Endothelial cell of umbilical vein (primary cell): ENCODE results near the gene R3HDM1. TPM values are rescaled to one million over a fixed set of nuclear protein-coding genes. Genes with fewer than 3 reads are reported as not detected.

Experiments
- BruUV-seq: library from RNA; stranded (reverse); fragments of 400-500 nt; replicated peaks from 2 replicates; lab custom pipeline; 2021; lab: Mats Ljungman, UMichigan
- CTCF ChIA-PET: fragments of 300-600, 350-600 bp; sonication (Branson Sonifier 250); formaldehyde crosslinking; loops from one replicate; lab custom pipeline; 2021; ENCODE audit warnings: antibody characterized with exemption, inconsistent platforms; lab: Charles Lee
- POLR2A ChIA-PET: fragments of 300-600, 350-600 bp; sonication (Branson Sonifier 250); formaldehyde crosslinking; loops from one replicate; lab custom pipeline; 2021; ENCODE audit warnings: antibody characterized with exemption, inconsistent platforms; lab: Charles Lee
- DNase-seq: peaks from one replicate; pipeline ENCODE4 v3.0.0-alpha.2; 2011; ENCODE audit warnings: low read depth, low spot score
- FAIRE-seq: peaks from 2 replicates; lab custom pipeline; 2011; peaks lifted over from hg19 to GRCh38; lab: Jason Lieb, UNC
- H2AFZ ChIP-seq: 2 replicates; pipeline ENCODE4 v1.6.0; 2012; ENCODE audit warnings: low read depth, low read length, control low read depth, inconsistent platforms
- H3K27ac ChIP-seq: 2 replicates; pipeline ENCODE4 v1.5.1; 2011; ENCODE audit warnings: low read depth, mild to moderate bottlenecking, control low read depth, low read length, moderate library complexity; ENCODE audit not compliant: insufficient read depth
- H3K27me3 ChIP-seq, 2 experiments: 2 replicates each; pipeline versions ENCODE4 v1.6.0 to v1.6.1; 2011; ENCODE audit warnings: low read length in 2 of 2, mixed read lengths in 1 of 2; ENCODE audit not compliant: control insufficient read depth in 2 of 2, insufficient read depth in 2 of 2
- H3K36me3 ChIP-seq, 2 experiments: 2 replicates in 1 of 2; 3 replicates in 1 of 2; pipeline ENCODE4 v1.5.1; 2011; ENCODE audit warnings: low read length in 2 of 2, mild to moderate bottlenecking in 1 of 2, moderate library complexity in 1 of 2; ENCODE audit not compliant: control insufficient read depth in 2 of 2, insufficient read depth in 2 of 2; ENCODE audit errors: extremely low read depth in 1 of 2
- H3K4me1 ChIP-seq: 3 replicates; pipeline ENCODE4 v1.5.1; 2011; ENCODE audit warnings: mild to moderate bottlenecking, low read length; ENCODE audit not compliant: control insufficient read depth, insufficient read depth; ENCODE audit errors: extremely low read depth
- H3K4me2 ChIP-seq: 2 replicates; pipeline ENCODE4 v1.6.1; 2011; ENCODE audit warnings: low read length, control low read depth, mixed read lengths; ENCODE audit not compliant: insufficient read depth
- H3K4me3 ChIP-seq, 3 experiments: fragments of 200-600 bp in 1 of 3; sonication (generic), shearing (Covaris generic) in 1 of 3; replicated peaks in 1 of 3; 2 replicates each; pipeline ENCODE4 v1.5.1; 2011 to 2016; ENCODE audit warnings: control low read depth in 3 of 3, low read length in 3 of 3, mild to moderate bottlenecking in 2 of 3, inconsistent platforms in 1 of 3, low read depth in 1 of 3, moderate library complexity in 1 of 3; ENCODE audit not compliant: insufficient read depth in 1 of 3
- H3K79me2 ChIP-seq: 2 replicates; pipeline ENCODE4 v1.6.0; 2012; ENCODE audit warnings: low read length, inconsistent platforms; ENCODE audit not compliant: control insufficient read depth, insufficient read depth
- H3K9ac ChIP-seq: replicated peaks from 2 replicates; pipeline ENCODE3; 2011; ENCODE audit warnings: low read length, control low read depth; ENCODE audit not compliant: insufficient read depth; ENCODE audit errors: extremely low read depth
- H3K9me1 ChIP-seq: replicated peaks from 3 replicates; pipeline ENCODE4 v1.6.0; 2011; ENCODE audit warnings: mild to moderate bottlenecking, low read length; ENCODE audit not compliant: control insufficient read depth, insufficient read depth; ENCODE audit errors: extremely low read depth
- H3K9me3 ChIP-seq: replicated peaks from 2 replicates; pipeline ENCODE4 v1.5.1; 2012; ENCODE audit warnings: low read length, inconsistent platforms; ENCODE audit not compliant: control insufficient read depth, insufficient read depth
- H4K20me1 ChIP-seq: replicated peaks from 2 replicates; pipeline ENCODE3; 2011; ENCODE audit warnings: mild to moderate bottlenecking, low read length; ENCODE audit not compliant: control insufficient read depth, insufficient read depth; ENCODE audit errors: extremely low read depth
- CTCF ChIP-seq, 2 donors: IDR thresholded peaks; 1 replicate in 1 of 2; 2 replicates in 1 of 2; pipeline ENCODE4 v1.5.1; 2011; ENCODE audit warnings: low read length in 2 of 2, mild to moderate bottlenecking in 2 of 2, moderate library complexity in 2 of 2, control low read depth in 1 of 2, inconsistent platforms in 1 of 2, low read depth in 1 of 2; ENCODE audit not compliant: insufficient read depth in 1 of 2; ENCODE audit errors: extremely low read depth in 1 of 2
- EZH2 ChIP-seq: IDR thresholded peaks from 2 replicates; pipeline ENCODE4 v1.6.1; 2012; ENCODE audit warnings: borderline replicate concordance, low read depth, mild to moderate bottlenecking, moderate library complexity, low read length, inconsistent platforms; ENCODE audit not compliant: severe bottlenecking
- FOS ChIP-seq: IDR thresholded peaks from 2 replicates; pipeline ENCODE4 v1.6.1; 2011; ENCODE audit warnings: mild to moderate bottlenecking, low read length, moderate library complexity, borderline replicate concordance; ENCODE audit not compliant: insufficient read depth
- GATA2 ChIP-seq: IDR thresholded peaks from 2 replicates; pipeline ENCODE4 v1.7.0; 2011; ENCODE audit warnings: low read depth, mild to moderate bottlenecking, moderate library complexity, mixed read lengths, low read length; ENCODE audit not compliant: insufficient read length, insufficient read depth
- JUN ChIP-seq: IDR thresholded peaks from 2 replicates; pipeline ENCODE4 v1.6.1; 2011; ENCODE audit warnings: borderline replicate concordance, low read depth; ENCODE audit not compliant: insufficient read length, insufficient read depth
- MAX ChIP-seq: IDR thresholded peaks from 2 replicates; pipeline ENCODE4 v1.6.1; 2011; ENCODE audit not compliant: insufficient read depth, insufficient read length
- MYC ChIP-seq: IDR thresholded peaks from one replicate; pipeline ENCODE4 v1.6.1; 2011; ENCODE audit warnings: mild to moderate bottlenecking, low read depth, low read length
- POLR2A ChIP-seq: IDR thresholded peaks from 2 replicates; pipeline ENCODE4 v1.6.1; 2012; ENCODE audit warnings: low read depth, mild to moderate bottlenecking, control low read depth, low read length
- POLR2AphosphoS5 ChIP-seq: IDR thresholded peaks from 2 replicates; pipeline ENCODE4 v1.6.1; 2012; ENCODE audit warnings: low read depth, mild to moderate bottlenecking, control low read depth, low read length, moderate library complexity; ENCODE audit not compliant: insufficient read depth
- dilution Hi-C: fragments of 300-500 bp; cut with MboI; formaldehyde crosslinking; loops from one replicate; pipeline ENCODE4 v1.15.0; 2019; ENCODE audit warnings: low sequenced_read_pairs; ENCODE audit not compliant: extremely low pct_ligation_motif_present
- intact Hi-C: fragments of 100-400 bp; cut with micrococcal nuclease; formaldehyde crosslinking; loops from one replicate; pipeline ENCODE4 v1.10.0; 2022
- polyA plus RNA-seq, 4 experiments: library from polyadenylated mRNA; depleted of rRNA in 3 of 4; stranded (reverse) in 3 of 4; unstranded in 1 of 4; fragments of >200 nt; gene quantifications; 2 replicates each; pipeline versions ENCODE4 v1.2.1 to v1.2.3, GENCODE V29; 2011 to 2012; ENCODE audit warnings: missing spikeins in 1 of 4
- total RNA-seq: library from RNA; stranded (reverse); gene quantifications from 2 replicates; pipeline ENCODE4 v1.2.3, GENCODE V29; 2021

R3HDM1 gene
- total and polyA plus RNA-seq, 2 donors (not counting 3 experiments of a cell fraction or from before 2014, with no cell fraction given), result 36.6 to 61.8 TPM

GRCh38 chr2:135638825-135639224 lies 107.5 kb downstream of the R3HDM1 start:
- POLR2A ChIA-PET, result no interaction called here
- Histone ChIP-seq H3K4me2 (no peak overlapping the region), H4K20me1 (no peaks in the 10 kb centered on the region), H3K36me3 (peaks cover 7 to 10% of the 10 kb centered on the region in 2 experiments), H3K4me1 (no peaks in the 10 kb centered on the region), H3K27me3 (no peaks in the 10 kb centered on the region), H3K27ac (no peak overlapping the region), H3K9me3 (no peaks in the 10 kb centered on the region), H2AFZ (no peak overlapping the region), H3K4me3 (no peak overlapping the region), H3K9me1 (no peaks in the 10 kb centered on the region), H3K79me2 (no peaks in the 10 kb centered on the region), H3K9ac (no peak overlapping the region)
- no TSS peak for BruUV-seq
- dilution Hi-C loops (no loop called here), intact Hi-C loops (no loop called here)
- CTCF ChIA-PET, result interaction anchor here (0.9 to 1.4 kb wide), 3 partner anchors 9 to 166 kb away, joined by 3 to 5 read pairs (median 4); no protein-coding TSS in a partner anchor
- FAIRE-seq (no peak), DNase-seq (no peak)
- TF ChIP-seq EZH2 (no peak), FOS (no peak), MAX (no peak), JUN (no peak), CTCF (IDR thresholded peaks at IDR 0.05; ENCODE audit: extremely low read depth in 1 of 2, insufficient read depth in 1 of 2, low read depth in 1 of 2, low read length in 2 of 2) (no peak), POLR2A (no peak), GATA2 (no peak), MYC (no peak), POLR2AphosphoS5 (no peak)
